ENCODE results near the gene RFTN1. TPM values are rescaled to one million over a fixed set of nuclear protein-coding genes. Genes with fewer than 3 reads are reported as not detected.

Gene RFTN1
- total and polyA plus RNA-seq, 7 donors: 9.1 to 33.1 (median 15.9) TPM

- intact Hi-C loops (cut with DNase I): loop anchor here in 1 of 2 donors (5.0 kb wide), 1 partner anchor 285 kb away; the partner anchor contains the start of gene OXNAD1
Observed at GRCh38 chr3:16552757-16553156, 39.3 kb upstream of the RFTN1 start.

DNA sequence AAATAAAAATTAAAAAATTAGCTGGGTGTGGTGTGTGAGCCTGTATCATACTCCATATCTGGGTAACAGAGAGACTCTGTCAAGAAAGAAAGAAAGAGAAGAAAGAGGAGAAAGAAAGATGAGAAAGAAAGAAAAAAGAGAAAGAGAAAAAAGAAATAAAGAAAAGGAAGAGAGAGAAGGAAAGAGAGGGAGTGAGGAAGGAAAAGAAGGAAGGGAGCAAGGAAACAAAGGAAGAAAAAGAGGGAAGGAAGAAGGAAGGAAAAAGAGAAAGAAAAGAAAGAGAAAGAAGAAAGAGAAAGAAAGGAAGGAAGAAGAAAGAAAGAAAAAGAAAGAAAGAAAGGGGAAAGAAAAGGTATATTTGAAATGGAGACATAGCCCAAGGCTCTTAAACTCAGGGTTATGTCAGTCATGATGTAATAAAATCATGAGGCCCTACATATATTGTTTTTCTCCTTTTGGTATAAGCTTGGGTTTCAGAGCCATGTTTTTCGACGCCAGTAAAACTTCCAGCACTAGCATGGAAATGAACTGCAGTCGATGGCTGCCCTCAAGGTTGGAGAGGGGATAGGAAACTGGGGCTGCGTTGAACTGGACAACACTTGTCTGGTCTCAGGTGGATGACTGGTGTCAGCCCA lies 38.0 kb upstream of the RFTN1 start:
- Histone ChIP-seq H3K27ac (no peak overlapping the region), H3K4me1 (peaks cover 4% of the 10 kb centered on the region), H3K36me3 (ENCODE audit: insufficient read depth in 1 of 2, low read depth in 1 of 2) (no peaks in the 10 kb centered on the region), H3K27me3 (ENCODE audit: insufficient read depth in 3 of 3, low read length in 2 of 3) (no peaks in the 10 kb centered on the region), H3K9me3 (no peaks in the 10 kb centered on the region), H3K4me3 (no peak overlapping the region)
- no peak for TF ChIP-seq CTCF (IDR thresholded peaks at IDR 0.05)
- no peak for DNase-seq
- 82 to 92% (median 88%) methylated on average over 4 of the region's 4 CpGs for WGBS, 3 donors
- peak in 2 of 4 donors; percentile 13 to 17 for ATAC-seq
- intact Hi-C loops (cut with DNase I): loop anchor here (1.0 to 5.0 kb wide), 3 partner anchors 261 to 284 kb away; partner anchors contain the start of gene OXNAD1 (in 1 of the 2)

More at GRCh38 chr3:16552757-16553156, 39.3 kb upstream of the RFTN1 start:
- ATAC-seq: no peak
- H3K9me3 ChIP-seq: no peaks in the 10 kb centered on the region
- WGBS, 3 donors: 77 to 83% (median 82%) methylated on average over 3 of the region's 3 CpGs
- no peak for DNase-seq
- no peak overlapping the region for H3K27ac ChIP-seq
- H3K4me3 ChIP-seq: no peak overlapping the region
- H3K4me1 ChIP-seq: peaks cover 4% of the 10 kb centered on the region
- H3K36me3 ChIP-seq (ENCODE audit: insufficient read depth in 1 of 2, low read depth in 1 of 2): no peaks in the 10 kb centered on the region
- H3K27me3 ChIP-seq (ENCODE audit: insufficient read depth in 3 of 3, low read length in 2 of 3): no peaks in the 10 kb centered on the region
- no peak for TF ChIP-seq CTCF (IDR thresholded peaks at IDR 0.05)

DNA sequence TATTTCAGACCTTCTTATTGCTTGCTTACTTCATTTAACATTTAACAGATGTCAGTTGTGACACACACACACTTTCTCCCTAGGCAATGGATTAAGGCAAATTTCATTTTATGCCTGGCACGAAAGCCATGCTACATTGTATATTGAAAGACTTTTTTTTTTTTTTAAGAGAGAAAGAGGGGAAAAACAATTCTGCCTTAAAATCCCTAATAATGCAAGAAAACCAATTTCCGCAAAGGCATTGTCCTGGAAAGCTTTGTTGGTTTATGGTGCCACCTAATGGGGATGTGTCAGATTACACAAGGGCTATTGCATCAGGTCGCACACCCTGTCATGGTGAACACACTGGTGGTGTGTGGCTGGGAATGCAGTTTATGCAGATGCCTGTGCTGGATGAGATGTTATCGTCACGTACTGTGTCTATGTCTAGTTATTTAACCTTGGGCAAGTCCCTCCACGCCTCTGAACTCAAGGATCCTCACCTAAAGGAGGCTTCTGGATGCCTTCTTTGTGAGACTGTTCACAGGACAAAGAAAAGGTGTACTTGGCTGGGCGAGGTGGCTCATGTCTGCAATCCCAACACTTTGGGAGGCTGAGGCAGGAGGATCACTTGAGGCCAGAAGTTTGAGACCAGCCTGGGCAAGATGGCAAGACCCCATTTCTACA lies 37.3 kb upstream of the RFTN1 start:
- WGBS, 3 donors: 14 to 15% (median 14%) methylated on average over 7 of the region's 7 CpGs
- intact Hi-C loops (cut with DNase I): loop anchor here (1.0 to 5.0 kb wide), 4 partner anchors 260 to 284 kb away; partner anchors contain the start of gene OXNAD1 (in 1 of the 2)
- ATAC-seq (peak; percentile 90 to 98 (median 96)), DNase-seq (peak; percentile 32 to 60)
- H3K9me3 ChIP-seq: no peaks in the 10 kb centered on the region
- peaks cover 4% of the 10 kb centered on the region for H3K4me1 ChIP-seq
- no peak overlapping the region for H3K4me3 ChIP-seq
- H3K27ac ChIP-seq: no peak overlapping the region
- H3K36me3 ChIP-seq (ENCODE audit: insufficient read depth in 1 of 2, low read depth in 1 of 2): no peaks in the 10 kb centered on the region
- peak; percentile 94 for TF ChIP-seq CTCF (IDR thresholded peaks at IDR 0.05)
- H3K27me3 ChIP-seq (ENCODE audit: insufficient read depth in 3 of 3, low read length in 2 of 3): no peaks in the 10 kb centered on the region

DNA sequence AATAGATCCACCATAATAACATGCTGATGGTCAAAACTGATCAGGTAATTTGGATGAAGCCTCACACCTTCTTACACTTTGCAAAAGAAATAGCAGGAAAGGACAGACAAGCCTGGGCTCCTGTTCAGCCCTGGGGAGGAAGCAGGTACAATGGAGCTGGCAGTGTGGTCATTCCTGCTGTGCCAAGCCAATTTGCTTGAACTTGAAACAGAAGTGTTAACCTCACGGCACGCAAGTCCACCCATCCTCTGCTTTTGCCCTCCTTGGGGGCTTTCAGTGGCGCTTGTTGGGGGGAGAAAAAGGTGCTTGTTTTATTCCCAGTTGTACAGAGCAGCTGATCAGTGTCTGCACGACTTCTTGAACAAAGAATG lies 36.8 kb upstream of the RFTN1 start:
- Histone ChIP-seq H3K9me3 (no peaks in the 10 kb centered on the region), H3K4me3 (no peak overlapping the region), H3K36me3 (ENCODE audit: insufficient read depth in 1 of 2, low read depth in 1 of 2) (no peaks in the 10 kb centered on the region), H3K4me1 (peaks cover 4% of the 10 kb centered on the region), H3K27ac (no peak overlapping the region), H3K27me3 (ENCODE audit: insufficient read depth in 3 of 3, low read length in 2 of 3) (no peaks in the 10 kb centered on the region)
- ATAC-seq (peak in 2 of 4 donors; percentile 20 to 37), DNase-seq (no peak)
- intact Hi-C loops (cut with DNase I): loop anchor here (1.0 to 5.0 kb wide), 3 partner anchors 259 to 283 kb away; partner anchors contain the start of gene OXNAD1 (in 1 of the 2)
- TF ChIP-seq CTCF (IDR thresholded peaks at IDR 0.05): no peak
- WGBS, 3 donors: 46 to 48% (median 47%) methylated on average over 4 of the region's 4 CpGs

All from psoas muscle (tissue), 8 donors.